Mammary epithelial cell (primary cell): ENCODE results near the gene HPS1.

Source experiments
- CTCF ChIP-seq, 2 donors: IDR thresholded peaks in 1 of 2; conservative IDR thresholded peaks in 1 of 2; 2 replicates each; pipeline ENCODE4 v1.5.1; 2011 to 2012; ENCODE audit warnings: inconsistent platforms in 2 of 2, low read length in 2 of 2, mild to moderate bottlenecking in 2 of 2, control low read depth in 1 of 2, low read depth in 1 of 2; ENCODE audit not compliant: insufficient read depth in 1 of 2; ENCODE audit errors: extremely low read depth in 1 of 2
- EZH2 ChIP-seq: IDR thresholded peaks from 2 replicates; pipeline ENCODE4 v1.6.1; 2012; ENCODE audit warnings: low read length, inconsistent platforms, borderline replicate concordance

GRCh38 chr10:98492763-98493162 lies 46.0 kb upstream of the HPS1 start:
- no peak for TF ChIP-seq CTCF (conservative IDR thresholded peaks at IDR 0.05 in 1 of 2, IDR thresholded peaks at IDR 0.05 in 1 of 2; ENCODE audit: extremely low read depth in 1 of 2, insufficient read depth in 1 of 2, low read depth in 1 of 2, low read length in 2 of 2)
- TF ChIP-seq EZH2, result no peak
